Pancreas (tissue), 10 donors: ENCODE results near the gene KAZN. TPM values are rescaled to one million over a fixed set of nuclear protein-coding genes. Genes with fewer than 3 reads are reported as not detected.

Source experiments
- ATAC-seq, 4 donors: fragments of 200-7000 bp; cut with Tn5 transposase; one replicate each; pipeline versions ENCODE4 v1.8.0 to v1.9.1; 2020; ENCODE audit warnings: mild to moderate bottlenecking in 4 of 4, moderate library complexity in 4 of 4
- DNase-seq, 6 donors: peaks; one replicate each; pipeline ENCODE4 v3.0.0-alpha.2; 2020
- FAIRE-seq: peaks from 2 replicates; lab custom pipeline; 2012; peaks lifted over from hg19 to GRCh38; lab: Jason Lieb, UNC
- H3K27ac ChIP-seq, 4 donors: fragments of 200-600 bp; sonication (generic); 1 replicate in 3 of 4; 2 replicates in 1 of 4; pipeline versions ENCODE4 v1.5.0 to v1.8.0; 2020
- H3K27me3 ChIP-seq, 4 donors: fragments of 200-600 bp; one replicate each; pipeline ENCODE4 v1.8.0; 2021
- H3K36me3 ChIP-seq, 3 donors: fragments of 200-600 bp; sonication (generic) in 1 of 3; one replicate each; pipeline versions ENCODE4 v1.5.0 to v1.8.0; 2020 to 2021
- H3K4me1 ChIP-seq, 3 donors: fragments of 200-600 bp; one replicate each; pipeline ENCODE4 v1.8.0; 2021
- H3K4me3 ChIP-seq, 4 donors: fragments of 200-600 bp; sonication (generic) in 2 of 4; one replicate each; pipeline versions ENCODE4 v1.5.0 to v1.8.0; 2020 to 2021
- H3K9me3 ChIP-seq, 4 donors: fragments of 200-600 bp; one replicate each; pipeline ENCODE4 v1.8.0; 2021
- WGBS, 2 donors: extraction: QIAGEN DNeasy Blood & Tissue Kit; methylation state at CpG; one replicate each; pipeline ENCODE4 v1.1.7; 2013; 5-methylcytosine and 5-hydroxymethylcytosine counted together
- intact Hi-C, 3 donors: fragments of 100-400 bp; cut with DNase I; formaldehyde crosslinking; loops; one replicate each; pipeline versions ENCODE4 v1.11.1 to v1.14.2; 2022
- polyA plus RNA-seq, 2 donors: library from polyadenylated mRNA; stranded (reverse); fragments of 200-250 nt; gene quantifications; one replicate each; pipeline ENCODE4 v1.2.3, GENCODE V29; 2013
- total RNA-seq, 6 donors: library from RNA; stranded (reverse); fragmentation: NEBNext Ultra II Directional in 4 of 6; extraction: Animal tissue kit (Norgen Biotek cat#: 25700) in 4 of 6; gene quantifications; one replicate each; pipeline versions ENCODE4 v1.2.1 to v1.2.4, GENCODE V29; 2021 to 2023
- TF ChIP-seq, protein P1 (sequence below), 4 donors: fragments of 200-600 bp; sonication (generic) in 3 of 4; IDR thresholded peaks; one replicate each; pipeline versions ENCODE4 v1.5.0 to v1.8.0; 2021; ENCODE audit warnings: antibody characterized with exemption in 4 of 4
- donor health status: healthy with polysubstance abuse.
- donor health status: DM: no; HTN: no; CAD: no; lungs with moderate emphysema.
- donor health status: DM: no; HTN: no; CAD: no.
- donor health status: control.
- donor health status: control.
- donor health status: Bipolar disorder and iron deficiency.
- donor health status: DM: yes; HTN: yes; CAD: no.
- donor health status: DM: no; HTN: no; CAD: no.
- donor health status: DM: no; HTN: no; CAD: no.
- donor health status: DM: yes; HTN: yes; CAD: no.

The KAZN gene
- total and polyA plus RNA-seq, 8 donors = 2.4 to 6.0 (median 4.1) TPM

DNA sequence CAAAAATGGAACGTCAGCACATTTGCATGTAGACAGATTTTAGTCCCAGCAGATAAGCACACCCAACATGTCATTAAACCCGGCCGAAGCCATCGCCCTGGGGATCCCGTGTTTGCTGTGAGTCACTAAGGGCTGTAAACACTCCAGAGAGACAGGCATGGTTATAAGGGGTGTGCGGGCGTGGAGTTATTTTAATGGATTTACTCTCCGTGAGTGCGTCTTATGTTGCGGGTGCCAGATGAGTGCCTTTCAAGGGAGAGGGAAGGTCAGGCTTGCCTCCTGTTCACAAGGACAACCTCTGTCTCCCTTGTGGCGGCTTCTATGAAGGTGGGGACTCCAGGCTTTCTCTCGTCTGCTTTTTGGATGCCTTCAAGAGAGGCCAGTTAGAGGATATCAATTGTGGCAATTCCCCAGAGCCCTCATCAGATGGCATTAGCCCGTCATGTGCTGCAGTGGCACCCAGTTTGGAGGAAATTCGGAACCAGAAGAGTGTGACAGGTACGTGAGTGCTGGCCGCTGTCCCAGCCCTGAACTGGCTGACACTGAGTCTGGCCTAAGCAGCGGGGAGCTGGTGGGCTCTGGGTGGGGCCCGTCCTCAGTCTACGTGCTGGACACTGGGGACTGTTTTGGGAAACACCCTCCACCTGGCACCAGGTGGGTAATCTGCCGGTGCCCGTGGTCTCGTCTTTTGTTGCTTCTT, 331.2 kb downstream of the KAZN start:
- intact Hi-C loops = no loop called here
- no peak overlapping the region for H3K27ac ChIP-seq
- no peaks in the 10 kb centered on the region for H3K36me3 ChIP-seq
- DNase-seq (peak in 1 of 6 donors; percentile 42), FAIRE-seq (no peak), ATAC-seq (peak; percentile 36 to 82 (median 66))
- WGBS, 2 donors = 78 to 79% methylated on average over 22 of the region's 22 CpGs
- H3K9me3 ChIP-seq = no peaks in the 10 kb centered on the region
- H3K4me3 ChIP-seq = no peak overlapping the region
- TF ChIP-seq, protein P1, sequence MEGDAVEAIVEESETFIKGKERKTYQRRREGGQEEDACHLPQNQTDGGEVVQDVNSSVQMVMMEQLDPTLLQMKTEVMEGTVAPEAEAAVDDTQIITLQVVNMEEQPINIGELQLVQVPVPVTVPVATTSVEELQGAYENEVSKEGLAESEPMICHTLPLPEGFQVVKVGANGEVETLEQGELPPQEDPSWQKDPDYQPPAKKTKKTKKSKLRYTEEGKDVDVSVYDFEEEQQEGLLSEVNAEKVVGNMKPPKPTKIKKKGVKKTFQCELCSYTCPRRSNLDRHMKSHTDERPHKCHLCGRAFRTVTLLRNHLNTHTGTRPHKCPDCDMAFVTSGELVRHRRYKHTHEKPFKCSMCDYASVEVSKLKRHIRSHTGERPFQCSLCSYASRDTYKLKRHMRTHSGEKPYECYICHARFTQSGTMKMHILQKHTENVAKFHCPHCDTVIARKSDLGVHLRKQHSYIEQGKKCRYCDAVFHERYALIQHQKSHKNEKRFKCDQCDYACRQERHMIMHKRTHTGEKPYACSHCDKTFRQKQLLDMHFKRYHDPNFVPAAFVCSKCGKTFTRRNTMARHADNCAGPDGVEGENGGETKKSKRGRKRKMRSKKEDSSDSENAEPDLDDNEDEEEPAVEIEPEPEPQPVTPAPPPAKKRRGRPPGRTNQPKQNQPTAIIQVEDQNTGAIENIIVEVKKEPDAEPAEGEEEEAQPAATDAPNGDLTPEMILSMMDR (IDR thresholded peaks at IDR 0.05) = no peak
- H3K27me3 ChIP-seq = no peaks in the 10 kb centered on the region
- peaks cover 0 to 2% (median 0%) of the 10 kb centered on the region in 3 donors for H3K4me1 ChIP-seq

DNA sequence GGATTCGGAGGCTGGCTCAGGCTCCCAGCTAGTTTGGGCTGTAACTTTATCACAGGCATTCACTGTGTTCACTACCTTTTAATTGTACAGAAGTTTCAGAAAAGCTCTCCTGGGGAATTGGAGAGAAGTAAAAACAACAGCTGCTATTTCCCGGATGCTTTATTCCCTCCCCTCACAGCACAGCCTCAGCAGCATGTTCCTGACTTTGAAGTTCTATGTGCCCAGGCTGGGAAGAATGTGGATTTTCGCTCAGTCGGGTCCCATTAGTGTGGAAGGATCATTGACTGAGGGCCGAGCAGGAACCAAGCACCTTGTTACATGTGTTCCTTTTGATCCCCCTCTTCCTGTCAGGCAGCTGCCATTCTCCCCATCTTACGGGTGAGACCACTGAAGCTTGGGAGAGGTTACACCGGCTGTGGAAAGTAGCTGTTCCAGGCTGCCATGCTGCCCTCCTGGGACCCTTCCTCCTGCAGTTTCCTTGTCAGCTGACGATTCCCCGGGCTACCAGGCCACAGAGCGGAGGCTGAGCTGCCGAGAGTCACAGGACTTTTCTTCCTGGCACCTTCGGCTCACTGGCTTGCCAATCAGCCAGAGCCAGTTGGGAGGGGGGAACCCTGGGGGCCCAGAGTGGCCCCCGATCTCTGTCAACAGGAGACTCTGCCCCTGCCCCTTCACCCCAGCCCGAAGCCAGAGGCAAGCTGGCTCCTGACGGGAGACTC, 331.9 kb downstream of the KAZN start:
- no peak overlapping the region for H3K27ac ChIP-seq
- intact Hi-C loops = no loop called here
- H3K4me1 ChIP-seq = no peaks in the 10 kb centered on the region
- DNase-seq (no peak), ATAC-seq (no peak), FAIRE-seq (no peak)
- no peaks in the 10 kb centered on the region for H3K27me3 ChIP-seq
- no peaks in the 10 kb centered on the region for H3K36me3 ChIP-seq
- no peak overlapping the region for H3K4me3 ChIP-seq
- TF ChIP-seq, protein P1 (IDR thresholded peaks at IDR 0.05) = no peak
- 81 to 94% methylated on average over 15 of the region's 15 CpGs for WGBS, 2 donors
- H3K9me3 ChIP-seq = no peaks in the 10 kb centered on the region

DNA sequence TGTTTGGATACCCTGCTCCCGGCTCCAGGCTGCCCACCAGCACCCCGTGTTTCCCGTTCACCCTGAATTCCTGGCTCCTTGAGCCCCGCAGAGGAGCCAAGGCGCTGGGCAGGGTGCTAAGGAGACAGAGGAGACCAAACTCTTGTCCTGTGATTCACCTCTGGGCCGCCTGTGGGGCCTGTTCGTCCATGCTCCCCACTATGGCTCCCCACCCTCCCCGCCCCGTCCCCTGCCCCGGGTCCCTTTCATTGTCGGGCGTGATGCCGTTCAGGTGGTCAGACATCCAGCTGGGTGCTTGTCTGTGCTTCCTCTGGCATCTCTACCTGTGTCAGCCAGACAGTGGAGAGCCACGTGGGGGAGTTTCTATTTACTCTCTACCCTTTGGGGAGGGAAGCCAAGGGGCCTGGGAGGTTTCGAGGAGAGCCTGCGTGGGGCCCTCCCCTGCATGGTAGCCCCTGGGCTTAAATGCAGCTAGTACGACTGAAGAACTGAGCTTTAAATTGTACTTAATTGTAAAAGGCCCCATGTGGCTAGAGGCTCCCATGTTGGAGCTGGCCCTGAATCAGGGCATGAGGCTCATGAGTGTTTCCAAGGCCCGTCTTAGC, 333.7 kb downstream of the KAZN start:
- H3K4me3 ChIP-seq = no peak overlapping the region
- TF ChIP-seq, protein P1 (IDR thresholded peaks at IDR 0.05) = no peak
- FAIRE-seq (no peak), ATAC-seq (no peak), DNase-seq (no peak)
- H3K27me3 ChIP-seq = no peaks in the 10 kb centered on the region
- no peaks in the 10 kb centered on the region for H3K36me3 ChIP-seq
- no peak overlapping the region for H3K27ac ChIP-seq
- intact Hi-C loops = no loop called here
- 92 to 95% methylated on average over 17 to 18 of the region's 18 CpGs for WGBS, 2 donors
- no peaks in the 10 kb centered on the region for H3K9me3 ChIP-seq
- H3K4me1 ChIP-seq = no peaks in the 10 kb centered on the region

DNA sequence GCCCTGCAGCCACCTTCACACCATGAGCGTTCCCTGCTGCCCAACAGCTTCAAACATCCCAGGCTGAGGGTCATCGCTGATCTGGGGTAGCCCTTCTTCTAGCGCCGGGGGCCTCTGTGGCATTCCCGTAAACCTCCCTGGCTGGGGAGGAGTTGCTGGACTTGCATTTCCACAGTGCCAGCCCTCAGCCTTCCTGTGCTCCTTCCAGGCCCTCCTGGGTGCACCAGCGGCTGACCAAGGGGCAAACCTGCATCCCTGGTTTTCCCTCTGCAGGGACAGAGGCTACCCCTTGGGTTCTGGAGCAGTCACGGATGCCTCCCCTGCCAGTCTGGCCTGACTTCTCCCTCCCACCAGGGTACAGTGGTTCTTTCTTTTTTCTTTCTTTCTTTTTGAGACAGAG, 336.4 kb downstream of the KAZN start:
- TF ChIP-seq, protein P1 (IDR thresholded peaks at IDR 0.05) = no peak
- intact Hi-C loops = no loop called here

More for the DNA sequence above, 336.4 kb downstream of the KAZN start:
- Histone ChIP-seq H3K27ac (no peak overlapping the region), H3K27me3 (no peaks in the 10 kb centered on the region), H3K4me1 (no peaks in the 10 kb centered on the region), H3K36me3 (no peaks in the 10 kb centered on the region), H3K9me3 (no peaks in the 10 kb centered on the region), H3K4me3 (no peak overlapping the region)
- DNase-seq = peak in 1 of 6 donors; percentile 45
- no peak for FAIRE-seq
- ATAC-seq = no peak
- 93 to 98% methylated on average over 7 of the region's 7 CpGs for WGBS, 2 donors
